ENCODE results near the gene SEC24A. TPM values are rescaled to one million over a fixed set of nuclear protein-coding genes. Genes with fewer than 3 reads are reported as not detected.
"Not testable (repeated sequence)": the region's sequence is repeated elsewhere in the genome, so short reads cannot be mapped to it uniquely, and the experiment has no call there.

Gene SEC24A
- total RNA-seq, 4 donors from 2014 or later = 12.9 to 14.8 (median 13.8) TPM

GRCh38 chr5:134651531-134651930 is 2.9 kb downstream of the SEC24A start:
- Histone ChIP-seq H3K27me3 (no peaks in the 10 kb centered on the region), H3K4me1 (peaks cover 35% of the 10 kb centered on the region), H3K36me3 (peaks cover 4% of the 10 kb centered on the region), H3K9me3 (no peaks in the 10 kb centered on the region), H3K4me3 (no peak overlapping the region), H3K27ac (no peak overlapping the region)
- TF ChIP-seq POLR2AphosphoS5 (IDR thresholded peaks at IDR 0.05) (no peak), EP300 (IDR thresholded peaks at IDR 0.05) (no peak), POLR2A (IDR thresholded peaks at IDR 0.05) (no peak), CTCF (IDR thresholded peaks at IDR 0.05) (no peak)
- no peak for DNase-seq (ENCODE audit: low spot score in 2 of 2)
- 85% methylated on average over 4 of the region's 4 CpGs for WGBS

- Histone ChIP-seq H3K27ac (no peak overlapping the region), H3K9me3 (no peaks in the 10 kb centered on the region), H3K4me1 (peaks cover 5% of the 10 kb centered on the region), H3K4me3 (no peak overlapping the region), H3K27me3 (no peaks in the 10 kb centered on the region), H3K36me3 (peaks cover 9% of the 10 kb centered on the region)
- TF ChIP-seq CTCF (IDR thresholded peaks at IDR 0.05) (no peak), EP300 (IDR thresholded peaks at IDR 0.05) (no peak), POLR2AphosphoS5 (IDR thresholded peaks at IDR 0.05) (no peak), POLR2A (IDR thresholded peaks at IDR 0.05) (no peak)
- no peak for DNase-seq (ENCODE audit: low spot score in 2 of 2)
- WGBS = 91% methylated on average over 8 of the region's 8 CpGs
Observed at GRCh38 chr5:134656690-134657089, 8.1 kb downstream of the SEC24A start.

GRCh38 chr5:134659456-134659855 is 10.9 kb downstream of the SEC24A start:
- H3K4me1 ChIP-seq = peaks cover 5% of the 10 kb centered on the region

GRCh38 chr5:134659922-134660321 is 11.3 kb downstream of the SEC24A start:
- peaks cover 5% of the 10 kb centered on the region for H3K4me1 ChIP-seq
- no peak for DNase-seq (ENCODE audit: low spot score in 2 of 2)
- no peak for TF ChIP-seq POLR2AphosphoS5 (IDR thresholded peaks at IDR 0.05)
- no peak for TF ChIP-seq EP300 (IDR thresholded peaks at IDR 0.05)
- no peak for TF ChIP-seq POLR2A (IDR thresholded peaks at IDR 0.05)
- no peak overlapping the region for H3K27ac ChIP-seq
- no peaks in the 10 kb centered on the region for H3K27me3 ChIP-seq
- no peaks in the 10 kb centered on the region for H3K9me3 ChIP-seq
- H3K36me3 ChIP-seq = peaks cover 26% of the 10 kb centered on the region
- no peak overlapping the region for H3K4me3 ChIP-seq
- WGBS = 95% methylated on average over 6 of the region's 6 CpGs

More at GRCh38 chr5:134659456-134659855, 10.9 kb downstream of the SEC24A start:
- H3K9me3 ChIP-seq = no peaks in the 10 kb centered on the region
- H3K27ac ChIP-seq = no peak overlapping the region
- TF ChIP-seq CTCF (IDR thresholded peaks at IDR 0.05) (no peak), POLR2A (IDR thresholded peaks at IDR 0.05) (no peak), POLR2AphosphoS5 (IDR thresholded peaks at IDR 0.05) (no peak), EP300 (IDR thresholded peaks at IDR 0.05) (no peak)
- WGBS = 93% methylated on average over 4 of the region's 4 CpGs
- H3K4me3 ChIP-seq = no peak overlapping the region
- no peaks in the 10 kb centered on the region for H3K27me3 ChIP-seq
- peaks cover 30% of the 10 kb centered on the region for H3K36me3 ChIP-seq
- DNase-seq (ENCODE audit: low spot score in 2 of 2) = no peak

GRCh38 chr5:134662971-134663370 is 14.4 kb downstream of the SEC24A start:
- H3K36me3 ChIP-seq = peaks cover 36% of the 10 kb centered on the region
- H3K9me3 ChIP-seq = no peaks in the 10 kb centered on the region
- no peak for DNase-seq (ENCODE audit: low spot score in 2 of 2)
- 97% methylated on average over 4 of the region's 4 CpGs for WGBS
- no peak overlapping the region for H3K27ac ChIP-seq
- no peaks in the 10 kb centered on the region for H3K27me3 ChIP-seq
- no peak overlapping the region for H3K4me3 ChIP-seq
- H3K4me1 ChIP-seq = peaks cover 5% of the 10 kb centered on the region
- TF ChIP-seq POLR2AphosphoS5 (IDR thresholded peaks at IDR 0.05) (no peak), POLR2A (IDR thresholded peaks at IDR 0.05) (no peak), CTCF (IDR thresholded peaks at IDR 0.05) (no peak), EP300 (IDR thresholded peaks at IDR 0.05) (no peak)

GRCh38 chr5:134664448-134664847 is 15.9 kb downstream of the SEC24A start:
- Histone ChIP-seq H3K4me1 (peaks cover 5% of the 10 kb centered on the region), H3K4me3 (no peak overlapping the region), H3K27me3 (no peaks in the 10 kb centered on the region), H3K9me3 (no peaks in the 10 kb centered on the region), H3K36me3 (peaks cover 43% of the 10 kb centered on the region), H3K27ac (no peak overlapping the region)
- 92% methylated on average over 3 of the region's 3 CpGs for WGBS
- no peak for TF ChIP-seq EP300 (IDR thresholded peaks at IDR 0.05)
- no peak for TF ChIP-seq CTCF (IDR thresholded peaks at IDR 0.05)
- no peak for TF ChIP-seq POLR2A (IDR thresholded peaks at IDR 0.05)
- TF ChIP-seq POLR2AphosphoS5 (IDR thresholded peaks at IDR 0.05) = no peak
- DNase-seq (ENCODE audit: low spot score in 2 of 2) = no peak

- peaks cover 88% of the 10 kb centered on the region for H3K36me3 ChIP-seq
- H3K9me3 ChIP-seq; DNase-seq (ENCODE audit: low spot score in 2 of 2); H3K4me1 ChIP-seq; H3K27ac ChIP-seq; H3K27me3 ChIP-seq; H3K4me3 ChIP-seq: not testable (repeated sequence)
- 93% methylated on average over 4 of the region's 4 CpGs for WGBS
Observed at GRCh38 chr5:134673546-134673945, 25.0 kb downstream of the SEC24A start.

- H3K9me3 ChIP-seq; H3K27ac ChIP-seq; DNase-seq (ENCODE audit: low spot score in 2 of 2); H3K4me1 ChIP-seq; H3K4me3 ChIP-seq; H3K27me3 ChIP-seq: not testable (repeated sequence)
- 83% methylated on average over 4 of the region's 4 CpGs for WGBS
- H3K36me3 ChIP-seq = peaks cover 94% of the 10 kb centered on the region
Observed at GRCh38 chr5:134677357-134677756, 28.8 kb downstream of the SEC24A start.

Measured in suprapubic skin (tissue), 4 donors.